ENCODE results near the gene TUBA4A. TPM values are rescaled to one million over a fixed set of nuclear protein-coding genes. Genes with fewer than 3 reads are reported as not detected.

The TUBA4A gene
- total RNA-seq, 1 donor from 2014 or later = 7.9 TPM

DNA sequence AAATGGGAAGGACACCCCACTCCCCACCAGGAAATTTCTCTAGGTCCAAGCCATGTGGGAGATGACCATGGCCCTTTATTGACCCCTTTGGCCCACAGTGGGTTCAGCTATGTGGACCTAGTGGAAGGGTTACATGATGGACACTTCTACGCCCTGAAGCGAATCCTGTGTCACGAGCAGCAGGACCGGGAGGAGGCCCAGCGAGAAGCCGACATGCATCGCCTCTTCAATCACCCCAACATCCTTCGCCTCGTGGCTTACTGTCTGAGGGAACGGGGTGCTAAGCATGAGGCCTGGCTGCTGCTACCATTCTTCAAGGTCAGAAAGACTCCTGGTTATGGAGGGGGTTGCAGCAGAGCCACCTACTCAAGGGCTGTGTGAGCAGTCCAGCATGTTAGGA, 7.2 kb downstream of the TUBA4A start:
- TF ChIP-seq, protein P1, sequence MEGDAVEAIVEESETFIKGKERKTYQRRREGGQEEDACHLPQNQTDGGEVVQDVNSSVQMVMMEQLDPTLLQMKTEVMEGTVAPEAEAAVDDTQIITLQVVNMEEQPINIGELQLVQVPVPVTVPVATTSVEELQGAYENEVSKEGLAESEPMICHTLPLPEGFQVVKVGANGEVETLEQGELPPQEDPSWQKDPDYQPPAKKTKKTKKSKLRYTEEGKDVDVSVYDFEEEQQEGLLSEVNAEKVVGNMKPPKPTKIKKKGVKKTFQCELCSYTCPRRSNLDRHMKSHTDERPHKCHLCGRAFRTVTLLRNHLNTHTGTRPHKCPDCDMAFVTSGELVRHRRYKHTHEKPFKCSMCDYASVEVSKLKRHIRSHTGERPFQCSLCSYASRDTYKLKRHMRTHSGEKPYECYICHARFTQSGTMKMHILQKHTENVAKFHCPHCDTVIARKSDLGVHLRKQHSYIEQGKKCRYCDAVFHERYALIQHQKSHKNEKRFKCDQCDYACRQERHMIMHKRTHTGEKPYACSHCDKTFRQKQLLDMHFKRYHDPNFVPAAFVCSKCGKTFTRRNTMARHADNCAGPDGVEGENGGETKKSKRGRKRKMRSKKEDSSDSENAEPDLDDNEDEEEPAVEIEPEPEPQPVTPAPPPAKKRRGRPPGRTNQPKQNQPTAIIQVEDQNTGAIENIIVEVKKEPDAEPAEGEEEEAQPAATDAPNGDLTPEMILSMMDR (IDR thresholded peaks at IDR 0.05) = no peak
- H3K4me3 Mint-ChIP-seq (ENCODE audit: unreplicated experiment) = peak overlapping the region; percentile 85
- no peaks in the 10 kb centered on the region for H3K27me3 Mint-ChIP-seq (ENCODE audit: unreplicated experiment)
- H3K9me3 Mint-ChIP-seq (ENCODE audit: unreplicated experiment) = no peaks in the 10 kb centered on the region
- peak overlapping the region; percentile 41 for H3K27ac Mint-ChIP-seq (ENCODE audit: unreplicated experiment)
- no peak for DNase-seq (ENCODE audit: extremely low spot score, unreplicated experiment)
- H3K4me1 Mint-ChIP-seq (ENCODE audit: unreplicated experiment) = peaks cover 45% of the 10 kb centered on the region
- H3K36me3 Mint-ChIP-seq (ENCODE audit: unreplicated experiment) = no peaks in the 10 kb centered on the region

DNA sequence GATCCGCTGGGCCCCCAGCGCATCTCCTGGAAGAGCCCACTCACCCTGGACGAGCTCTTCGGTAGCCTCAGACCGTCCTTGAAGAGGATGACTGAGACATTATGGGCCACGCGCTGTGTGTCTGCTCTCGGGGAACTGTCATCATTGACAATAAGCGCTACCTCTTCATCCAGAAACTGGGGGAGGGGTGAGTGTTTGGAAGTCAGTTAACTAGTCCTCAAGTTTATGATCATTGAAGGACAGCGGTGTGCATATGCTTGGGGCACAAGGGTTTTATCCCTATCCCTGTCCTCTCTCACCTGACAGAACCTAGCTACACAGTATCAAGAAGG, 7.9 kb downstream of the TUBA4A start:
- TF ChIP-seq, protein P1 (IDR thresholded peaks at IDR 0.05) = no peak
- Mint-ChIP-seq H3K27me3 (ENCODE audit: unreplicated experiment) (no peaks in the 10 kb centered on the region), H3K36me3 (ENCODE audit: unreplicated experiment) (no peaks in the 10 kb centered on the region), H3K9me3 (ENCODE audit: unreplicated experiment) (no peaks in the 10 kb centered on the region), H3K4me3 (ENCODE audit: unreplicated experiment) (peak overlapping the region; percentile 85), H3K4me1 (ENCODE audit: unreplicated experiment) (peaks cover 38% of the 10 kb centered on the region), H3K27ac (ENCODE audit: unreplicated experiment) (peak overlapping the region; percentile 96)
- no peak for DNase-seq (ENCODE audit: extremely low spot score, unreplicated experiment)

DNA sequence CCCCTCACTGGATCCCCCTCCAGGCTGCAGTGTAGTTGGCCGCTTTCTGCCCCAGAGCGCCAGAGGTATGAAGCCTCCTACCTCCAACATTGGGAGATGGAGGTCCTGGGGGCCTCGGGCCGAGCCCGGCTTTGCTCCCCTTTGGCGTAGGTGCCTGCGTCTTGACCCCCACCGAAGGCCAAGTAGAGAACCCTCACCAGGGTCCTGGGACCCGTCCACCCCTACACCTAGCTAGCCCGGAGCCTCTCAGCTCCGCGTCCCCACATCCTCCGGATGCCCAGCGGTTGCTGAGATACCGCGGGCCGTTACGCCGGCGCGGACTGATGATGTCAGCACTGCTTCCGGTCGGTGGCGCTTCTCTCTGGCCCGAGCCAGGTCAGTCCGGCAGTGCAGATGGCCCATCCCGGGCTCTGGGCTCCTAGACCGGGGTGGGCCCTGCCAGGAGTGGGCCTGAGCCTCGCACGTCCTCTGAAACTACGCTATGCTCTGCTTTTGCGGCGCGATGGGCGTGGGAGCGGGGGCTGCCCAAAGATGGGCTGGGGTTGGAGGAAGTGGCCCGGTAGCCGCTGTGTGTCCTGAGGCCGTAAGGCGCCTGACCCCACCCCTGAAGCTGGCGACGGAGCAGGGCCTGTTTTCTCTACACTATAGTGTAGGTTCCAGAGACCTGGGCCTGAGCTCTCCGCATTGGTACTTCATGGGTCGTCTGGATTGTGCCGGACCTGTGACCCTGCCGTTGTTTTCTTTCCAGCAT, 8.4 kb downstream of the TUBA4A start, which contains the start of the genes GLB1L and STK16:
GLB1L (minus strand) TSS at position 297 of the 751 bp plus-strand sequence. CDS start 1,871 bp downstream, outside the sequence.
STK16 (plus strand) TSS at position 332 of the 751 bp plus-strand sequence. CDS start 521 bp downstream, outside the sequence.
- Mint-ChIP-seq H3K36me3 (ENCODE audit: unreplicated experiment) (no peaks in the 10 kb centered on the region), H3K27me3 (ENCODE audit: unreplicated experiment) (no peaks in the 10 kb centered on the region), H3K27ac (ENCODE audit: unreplicated experiment) (peak within 1 kb of the TSS; percentile 96), H3K9me3 (ENCODE audit: unreplicated experiment) (no peaks in the 10 kb centered on the region), H3K4me1 (ENCODE audit: unreplicated experiment) (peaks cover 35% of the 10 kb centered on the region), H3K4me3 (ENCODE audit: unreplicated experiment) (peak within 1 kb of the TSS; percentile 85)
- peak; percentile 98 for DNase-seq (ENCODE audit: extremely low spot score, unreplicated experiment)
- TF ChIP-seq, protein P1 (IDR thresholded peaks at IDR 0.05) = no peak

DNA sequence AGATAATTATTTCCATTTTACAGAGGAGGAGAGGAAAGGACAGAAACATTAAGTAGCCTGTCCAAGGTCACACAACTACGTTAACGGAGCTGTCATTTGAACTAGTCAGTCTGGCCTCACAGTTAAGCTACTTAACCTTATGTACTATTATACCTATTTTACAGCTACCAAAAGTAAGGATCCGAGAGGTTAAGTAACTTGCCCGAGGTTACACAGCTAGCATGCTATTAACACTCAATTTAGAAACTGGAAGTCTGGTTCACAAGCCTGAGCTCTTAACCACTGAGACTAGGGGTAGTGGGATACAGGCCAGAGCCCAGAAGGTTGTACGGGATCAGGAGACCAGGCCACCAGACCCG, 8.9 kb downstream of the TUBA4A start:
- Mint-ChIP-seq H3K27ac (ENCODE audit: unreplicated experiment) (peak overlapping the region; percentile 96), H3K4me1 (ENCODE audit: unreplicated experiment) (peaks cover 30% of the 10 kb centered on the region), H3K4me3 (ENCODE audit: unreplicated experiment) (peak overlapping the region; percentile 85), H3K36me3 (ENCODE audit: unreplicated experiment) (no peaks in the 10 kb centered on the region), H3K27me3 (ENCODE audit: unreplicated experiment) (no peaks in the 10 kb centered on the region), H3K9me3 (ENCODE audit: unreplicated experiment) (no peaks in the 10 kb centered on the region)
- no peak for DNase-seq (ENCODE audit: extremely low spot score, unreplicated experiment)
- TF ChIP-seq, protein P1 (IDR thresholded peaks at IDR 0.05) = no peak

DNA sequence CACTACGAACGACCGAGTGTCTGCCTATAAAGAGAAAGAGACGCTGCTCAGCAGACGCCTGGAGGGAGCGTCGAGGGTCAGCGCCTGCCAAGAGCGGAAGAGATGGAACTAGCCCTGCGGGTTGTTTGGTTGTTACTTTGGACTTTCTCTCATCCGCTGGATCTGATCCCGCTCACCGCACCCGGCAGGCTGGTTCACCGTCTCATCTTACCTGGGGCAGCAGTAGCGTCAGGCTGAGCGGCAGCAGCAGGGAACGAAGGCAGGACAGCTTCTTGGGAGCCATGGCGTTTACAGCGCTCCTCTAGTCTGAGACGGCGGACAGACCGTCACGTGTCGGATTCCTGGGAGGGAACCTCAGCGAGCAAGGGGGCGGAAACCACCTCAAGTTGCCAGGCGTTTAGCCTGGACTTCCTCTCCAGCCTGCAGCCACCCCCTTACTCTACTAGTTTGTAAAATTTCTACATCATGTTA, 10.4 kb downstream of the TUBA4A start:
- Mint-ChIP-seq H3K4me1 (ENCODE audit: unreplicated experiment) (peaks cover 17% of the 10 kb centered on the region), H3K27me3 (ENCODE audit: unreplicated experiment) (no peaks in the 10 kb centered on the region), H3K4me3 (ENCODE audit: unreplicated experiment) (no peak overlapping the region), H3K36me3 (ENCODE audit: unreplicated experiment) (peaks cover under 1% of the 10 kb centered on the region), H3K9me3 (ENCODE audit: unreplicated experiment) (no peaks in the 10 kb centered on the region), H3K27ac (ENCODE audit: unreplicated experiment) (no peak overlapping the region)
- no peak for DNase-seq (ENCODE audit: extremely low spot score, unreplicated experiment)
- TF ChIP-seq, protein P1 (IDR thresholded peaks at IDR 0.05) = no peak

Measured in osteocyte (in vitro differentiated cells).